Activated B cell treated with CpG ODN at 0.5 μM for 24 hours (primary cell): Measurements from ENCODE around the gene CRIP3. TPM values are rescaled to one million over a fixed set of nuclear protein-coding genes. Genes with fewer than 3 reads are reported as not detected.

Source experiments
- ATAC-seq: fragments of 200-7000 bp; cut with Tn5 transposase; one replicate; pipeline ENCODE4 v1.10.0; 2021; ENCODE audit warnings: low read depth, mild to moderate bottlenecking, moderate library complexity
- CTCF ChIA-PET: fragments of 350-600 bp; sonication (Branson Sonifier 250); formaldehyde crosslinking; loops from one replicate; lab custom pipeline; 2021; ENCODE audit warnings: antibody characterized with exemption; lab: Charles Lee
- POLR2A ChIA-PET: fragments of 350-600 bp; sonication (Branson Sonifier 250); formaldehyde crosslinking; loops from one replicate; lab custom pipeline; 2021; ENCODE audit warnings: antibody characterized with exemption; lab: Charles Lee
- DNase-seq: peaks from one replicate; pipeline ENCODE4 v3.0.0; 2022
- H3K27ac Mint-ChIP-seq: one replicate; pipeline ENCODE4 v1.8.0; 2020; ENCODE audit warnings: mixed read lengths
- H3K27me3 Mint-ChIP-seq: one replicate; pipeline ENCODE4 v1.8.0; 2021; ENCODE audit warnings: mixed read lengths
- H3K36me3 Mint-ChIP-seq: one replicate; pipeline ENCODE4 v1.8.0; 2021; ENCODE audit warnings: low read depth, mixed read lengths
- H3K4me1 Mint-ChIP-seq: one replicate; pipeline ENCODE4 v1.8.0; 2021; ENCODE audit warnings: mixed read lengths
- H3K4me3 Mint-ChIP-seq: one replicate; pipeline ENCODE4 v1.8.0; 2020; ENCODE audit warnings: mild to moderate bottlenecking, mixed read lengths
- H3K9me3 Mint-ChIP-seq: one replicate; pipeline ENCODE4 v1.8.0; 2020; ENCODE audit warnings: mixed read lengths
- intact Hi-C: fragments of 100-400 bp; cut with micrococcal nuclease; formaldehyde crosslinking; loops from one replicate; pipeline ENCODE4 v1.15.1; 2024
- total RNA-seq: library from RNA; stranded (reverse); gene quantifications from 2 replicates; pipeline ENCODE4 v1.2.3, GENCODE V29; 2022
- TF ChIP-seq, protein P1 (sequence below): fragments of 200-600 bp; IDR thresholded peaks from one replicate; pipeline ENCODE4 v1.8.0; 2022; ENCODE audit warnings: antibody characterized with exemption, mild to moderate bottlenecking

CRIP3 gene
- total RNA-seq, 1 donor from 2014 or later = 49.9 TPM

DNA sequence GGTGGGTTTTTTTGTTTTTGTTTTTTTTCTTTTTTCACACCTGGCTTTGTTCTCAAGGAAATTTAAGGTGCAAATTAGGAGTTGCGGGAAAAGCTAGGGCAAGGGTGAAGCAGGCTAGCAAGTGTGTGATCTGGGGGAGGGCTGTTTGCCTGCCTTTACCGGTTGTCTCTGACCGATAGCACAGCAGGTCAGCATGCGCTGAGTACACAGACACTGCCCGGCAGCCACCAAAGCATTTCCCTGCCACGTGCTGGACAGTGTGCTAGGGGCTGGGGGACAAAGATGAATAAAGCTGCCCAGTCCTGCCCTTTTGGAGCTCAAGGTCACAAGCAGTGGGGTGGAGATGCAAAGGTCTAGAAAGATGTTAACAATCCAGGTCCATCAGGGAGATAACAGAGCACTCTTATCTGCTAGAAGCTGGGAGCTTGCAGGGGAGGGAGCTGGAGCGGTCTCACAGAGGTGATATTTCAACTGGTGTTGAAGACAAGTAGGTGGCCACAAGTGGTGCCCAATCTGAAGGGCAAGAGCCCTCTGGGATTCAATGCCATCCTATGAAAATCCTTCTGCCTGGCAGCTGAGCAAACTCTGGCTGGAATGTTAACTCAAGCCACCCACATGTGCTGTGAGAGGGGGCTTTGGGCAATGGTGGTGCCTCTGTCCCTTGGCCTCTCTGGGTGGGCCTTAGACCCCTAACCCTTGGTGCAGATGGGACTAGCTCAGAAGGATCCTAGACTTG, 40.8 kb downstream of the CRIP3 start:
- Mint-ChIP-seq H3K27ac (no peak overlapping the region), H3K9me3 (no peaks in the 10 kb centered on the region), H3K36me3 (no peaks in the 10 kb centered on the region), H3K4me1 (peaks cover 33% of the 10 kb centered on the region), H3K27me3 (no peaks in the 10 kb centered on the region), H3K4me3 (no peak overlapping the region)
- ChIA-PET CTCF (interaction anchor here (0.8 to 1.7 kb wide), 4 partner anchors 41 to 131 kb away, joined by 3 to 4 read pairs (median 4); partner anchors contain the start of gene CRIP3), POLR2A (interaction anchor here (1.2 kb wide), 2 partner anchors 41 to 45 kb away, joined by 3 read pairs; partner anchors contain the start of gene CRIP3)
- intact Hi-C loops = no loop called here
- TF ChIP-seq, protein P1, sequence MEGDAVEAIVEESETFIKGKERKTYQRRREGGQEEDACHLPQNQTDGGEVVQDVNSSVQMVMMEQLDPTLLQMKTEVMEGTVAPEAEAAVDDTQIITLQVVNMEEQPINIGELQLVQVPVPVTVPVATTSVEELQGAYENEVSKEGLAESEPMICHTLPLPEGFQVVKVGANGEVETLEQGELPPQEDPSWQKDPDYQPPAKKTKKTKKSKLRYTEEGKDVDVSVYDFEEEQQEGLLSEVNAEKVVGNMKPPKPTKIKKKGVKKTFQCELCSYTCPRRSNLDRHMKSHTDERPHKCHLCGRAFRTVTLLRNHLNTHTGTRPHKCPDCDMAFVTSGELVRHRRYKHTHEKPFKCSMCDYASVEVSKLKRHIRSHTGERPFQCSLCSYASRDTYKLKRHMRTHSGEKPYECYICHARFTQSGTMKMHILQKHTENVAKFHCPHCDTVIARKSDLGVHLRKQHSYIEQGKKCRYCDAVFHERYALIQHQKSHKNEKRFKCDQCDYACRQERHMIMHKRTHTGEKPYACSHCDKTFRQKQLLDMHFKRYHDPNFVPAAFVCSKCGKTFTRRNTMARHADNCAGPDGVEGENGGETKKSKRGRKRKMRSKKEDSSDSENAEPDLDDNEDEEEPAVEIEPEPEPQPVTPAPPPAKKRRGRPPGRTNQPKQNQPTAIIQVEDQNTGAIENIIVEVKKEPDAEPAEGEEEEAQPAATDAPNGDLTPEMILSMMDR = no peak
- ATAC-seq (no peak), DNase-seq (no peak)

DNA sequence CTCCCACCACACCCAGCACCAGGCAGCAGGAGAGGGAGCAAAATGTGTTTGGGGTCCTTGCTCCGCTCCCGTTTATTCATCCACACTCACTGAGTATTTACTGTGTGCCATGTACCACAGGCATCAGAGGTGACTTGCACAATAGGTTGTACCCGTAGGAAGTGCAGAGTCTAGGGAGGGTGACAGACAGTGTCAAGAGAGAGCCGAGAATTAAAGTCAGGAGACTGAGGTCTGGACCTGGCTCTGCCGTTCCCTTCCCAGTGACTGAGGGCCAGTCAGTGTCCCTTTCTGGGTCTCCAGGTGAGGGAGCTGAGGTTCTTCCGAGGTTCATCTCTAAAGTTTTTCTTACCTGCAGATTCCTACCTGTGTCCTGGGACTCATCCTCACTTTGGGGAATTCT, 43.1 kb downstream of the CRIP3 start:
- intact Hi-C loops = no loop called here

DNA sequence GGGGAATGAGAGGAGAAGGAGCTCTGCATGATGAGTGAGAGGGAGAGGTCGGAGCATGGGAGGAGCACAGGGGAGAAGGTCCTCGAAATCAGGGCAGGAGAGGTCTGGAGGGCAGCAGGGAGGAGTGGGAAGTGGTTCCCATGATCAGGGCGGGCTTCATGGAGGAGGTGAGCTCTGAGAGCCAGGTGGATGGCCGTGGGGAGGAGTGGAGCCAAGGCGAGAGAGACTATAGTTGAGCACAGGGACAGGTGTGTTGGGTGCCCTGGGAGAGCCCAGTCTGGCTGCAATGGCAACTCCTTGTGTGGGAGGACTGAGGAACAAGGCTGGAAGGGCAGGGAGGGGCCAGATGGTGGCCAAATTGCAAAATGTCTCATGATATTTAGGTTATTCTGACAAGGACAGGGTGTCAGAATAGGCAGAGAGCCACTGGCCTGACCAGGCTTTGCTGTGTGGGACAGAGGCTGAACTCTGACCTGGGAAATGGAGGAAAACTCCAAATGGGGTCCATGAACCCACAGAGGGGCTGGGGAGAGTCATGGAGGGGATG, 44.0 kb downstream of the CRIP3 start:
- ChIA-PET CTCF (interaction anchor here (1.7 to 3.7 kb wide), 7 partner anchors 44 to 242 kb away, joined by 5 to 24 read pairs (median 9); partner anchors contain the start of gene CRIP3), POLR2A (interaction anchor here (0.5 to 1.0 kb wide), 3 partner anchors 11 to 119 kb away, joined by 7 to 8 read pairs (median 7); no protein-coding TSS in a partner anchor)
- ATAC-seq = no peak
- Mint-ChIP-seq H3K4me3 (no peak overlapping the region), H3K27ac (peak overlapping the region; percentile 19), H3K27me3 (no peaks in the 10 kb centered on the region), H3K36me3 (no peaks in the 10 kb centered on the region), H3K9me3 (no peaks in the 10 kb centered on the region), H3K4me1 (peaks cover 12% of the 10 kb centered on the region)
- TF ChIP-seq, protein P1 = no peak
- no peak for DNase-seq
- intact Hi-C loops = no loop called here

More for the DNA sequence above, 43.1 kb downstream of the CRIP3 start:
- ATAC-seq (no peak), DNase-seq (no peak)
- Mint-ChIP-seq H3K4me3 (no peak overlapping the region), H3K9me3 (no peaks in the 10 kb centered on the region), H3K36me3 (no peaks in the 10 kb centered on the region), H3K27ac (no peak overlapping the region), H3K4me1 (peaks cover 20% of the 10 kb centered on the region), H3K27me3 (no peaks in the 10 kb centered on the region)
- ChIA-PET CTCF (interaction anchor here (0.6 to 1.2 kb wide), 3 partner anchors 69 to 133 kb away, joined by 3 read pairs; no protein-coding TSS in a partner anchor), POLR2A (interaction anchor here (0.6 kb wide), 1 partner anchor 190 kb away, joined by 4 read pairs; the partner anchor contains the start of gene DLK2)
- TF ChIP-seq, protein P1 = no peak

DNA sequence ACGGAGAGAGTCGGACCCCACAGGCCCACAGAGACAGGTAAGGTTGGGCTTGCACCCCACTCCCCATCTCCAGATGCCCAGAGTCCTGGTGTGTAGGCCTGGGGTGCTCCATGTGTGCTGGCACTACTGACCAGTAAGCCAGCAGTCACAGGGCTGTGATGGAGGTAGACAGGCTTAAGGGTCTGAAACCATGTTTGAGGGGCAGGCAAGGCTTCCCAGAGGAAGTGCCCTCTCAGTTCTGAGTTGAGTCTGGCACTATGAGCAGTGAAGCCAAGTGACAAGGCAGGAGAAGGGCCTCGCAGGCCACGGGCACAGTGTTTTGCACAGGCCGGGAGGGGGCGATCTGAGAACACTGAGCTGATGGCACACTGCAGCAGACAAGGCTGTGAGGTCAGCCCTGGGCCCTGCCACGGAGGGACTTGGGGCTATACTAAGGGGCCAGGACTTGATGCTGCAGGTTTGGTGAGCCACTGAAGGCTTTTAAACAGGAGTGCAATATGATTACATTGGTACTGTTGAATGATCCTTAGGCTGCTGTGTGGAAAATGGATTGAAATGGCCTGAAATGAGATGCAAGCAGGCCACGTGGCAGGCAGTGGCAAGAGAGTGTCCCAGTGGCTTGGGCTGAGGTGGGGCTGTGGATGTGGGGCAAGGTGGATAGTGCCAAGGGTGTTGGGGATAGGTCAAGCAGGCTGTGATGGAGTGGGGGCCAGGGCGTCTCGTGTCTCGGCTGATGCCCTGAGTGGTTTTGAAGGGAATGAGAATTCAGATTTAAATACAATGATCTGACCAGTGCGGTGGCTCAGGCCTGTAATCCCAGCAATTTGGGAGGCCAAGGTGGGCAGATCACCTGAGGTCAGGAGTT, 45.1 kb downstream of the CRIP3 start:
- Mint-ChIP-seq H3K36me3 (no peaks in the 10 kb centered on the region), H3K27me3 (no peaks in the 10 kb centered on the region), H3K4me3 (no peak overlapping the region), H3K9me3 (no peaks in the 10 kb centered on the region), H3K27ac (peak overlapping the region; percentile 12), H3K4me1 (peaks cover 6% of the 10 kb centered on the region)
- intact Hi-C loops = loop anchor here (1.0 to 2.0 kb wide), 6 partner anchors 45 to 243 kb away; partner anchors contain the start of genes CRIP3 and DLK2
- DNase-seq (peak; percentile 72), ATAC-seq (peak; percentile 100)
- ChIA-PET POLR2A (interaction anchor here (0.5 to 1.0 kb wide), 5 partner anchors 120 to 1578 kb away, joined by 3 to 8 read pairs (median 5); partner anchors contain the start of gene CNPY3), CTCF (interaction anchor here (0.6 to 3.7 kb wide), 10 partner anchors 33 to 243 kb away, joined by 3 to 24 read pairs (median 8); partner anchors contain the start of gene CRIP3)
- TF ChIP-seq, protein P1 = peak; percentile 27
